Astrocyte of the cerebellum (primary cell): ENCODE measurements around the gene SMIM31.
A peak's percentile ranks its signal among the peaks of the same experiment; 100 is the strongest.

ENCODE experiments used
- DNase-seq: peaks from one replicate; pipeline ENCODE4 v3.0.0-alpha.2; 2011; ENCODE audit warnings: low read depth
- H3K4me3 ChIP-seq: 2 replicates; pipeline ENCODE4 v1.5.1; 2011; ENCODE audit warnings: mild to moderate bottlenecking, low read depth, low read length, moderate library complexity
- CTCF ChIP-seq: IDR thresholded peaks from 2 replicates; pipeline ENCODE4 v1.5.1; 2012; ENCODE audit warnings: low read length, low read depth, moderate library complexity, mild to moderate bottlenecking; ENCODE audit errors: missing control alignments
- in situ Hi-C: cut with HindIII; loops from 2 replicates; pipeline ENCODE4 v1.10.0; 2017; ENCODE audit warnings: low sequenced_read_pairs

SMIM31 gene

DNA sequence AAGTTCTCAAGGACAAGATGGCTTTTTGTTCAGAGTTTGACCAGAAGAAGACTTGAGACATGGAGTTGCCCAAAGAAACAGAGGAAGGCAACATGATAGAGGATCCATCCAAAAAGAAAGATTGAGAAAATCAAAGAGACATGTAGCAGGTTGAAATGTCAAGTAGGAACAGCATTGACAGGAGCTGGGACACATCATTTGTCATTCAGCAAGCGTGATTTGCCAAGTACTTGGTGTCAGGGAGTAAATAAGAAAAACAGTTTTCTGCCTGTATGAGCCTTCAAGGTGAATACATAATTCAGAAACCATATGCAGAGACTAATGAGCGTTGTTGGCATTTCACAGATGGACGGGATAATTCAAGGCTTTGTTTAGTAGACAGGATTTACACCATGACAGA lies 11.2 kb downstream of the SMIM31 start:
- no peak for TF ChIP-seq CTCF
- H3K4me3 ChIP-seq = no peak overlapping the region
- no peak for DNase-seq
- in situ Hi-C loops = no loop called here

DNA sequence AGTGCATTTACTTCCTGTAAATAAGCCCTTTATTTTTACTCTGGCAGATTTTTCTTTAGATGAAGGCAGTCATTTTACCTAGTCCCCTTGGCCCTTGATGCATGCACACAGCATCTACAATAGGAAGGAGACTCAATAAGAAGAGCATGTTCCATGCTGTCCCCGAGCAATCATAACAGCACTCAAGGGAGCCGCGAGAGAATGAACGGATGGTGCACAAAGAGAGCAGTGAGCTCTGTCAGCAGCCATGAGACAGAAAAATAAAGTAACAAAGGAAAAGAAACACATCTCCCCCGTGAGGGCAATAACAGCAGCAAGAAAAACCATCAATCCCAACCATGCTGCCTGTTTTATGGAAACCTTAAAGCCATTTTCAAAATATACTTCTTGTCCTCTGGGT lies 11.9 kb downstream of the SMIM31 start:
- in situ Hi-C loops = no loop called here
- no peak overlapping the region for H3K4me3 ChIP-seq
- TF ChIP-seq CTCF = no peak
- no peak for DNase-seq

DNA sequence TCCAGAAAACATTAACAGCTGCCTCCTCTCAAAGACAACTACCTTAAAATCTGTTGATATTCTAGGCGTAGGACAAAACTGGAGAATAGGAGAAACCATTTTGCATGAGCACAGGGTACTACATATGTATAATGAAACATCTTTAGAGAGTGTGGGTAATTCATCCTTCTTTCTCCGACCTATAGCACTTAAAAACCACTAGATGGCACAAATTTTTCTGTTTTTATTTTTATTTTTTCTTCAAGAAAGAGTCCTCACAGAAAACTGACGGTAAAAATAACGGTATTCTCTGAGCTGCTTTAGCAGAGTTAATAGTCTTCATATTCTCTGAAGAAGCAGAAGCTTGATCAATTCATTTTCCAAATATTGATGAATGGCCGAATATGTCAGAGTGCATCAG lies 14.6 kb downstream of the SMIM31 start:
- H3K4me3 ChIP-seq = no peak overlapping the region
- in situ Hi-C loops = no loop called here
- peak; percentile 33 for TF ChIP-seq CTCF
- no peak for DNase-seq

GRCh38 chr4:164770010-164770724 lies 16.2 kb downstream of the SMIM31 start:
- TF ChIP-seq CTCF = no peak
- no peak overlapping the region for H3K4me3 ChIP-seq
- no peak for DNase-seq
- in situ Hi-C loops = no loop called here

DNA sequence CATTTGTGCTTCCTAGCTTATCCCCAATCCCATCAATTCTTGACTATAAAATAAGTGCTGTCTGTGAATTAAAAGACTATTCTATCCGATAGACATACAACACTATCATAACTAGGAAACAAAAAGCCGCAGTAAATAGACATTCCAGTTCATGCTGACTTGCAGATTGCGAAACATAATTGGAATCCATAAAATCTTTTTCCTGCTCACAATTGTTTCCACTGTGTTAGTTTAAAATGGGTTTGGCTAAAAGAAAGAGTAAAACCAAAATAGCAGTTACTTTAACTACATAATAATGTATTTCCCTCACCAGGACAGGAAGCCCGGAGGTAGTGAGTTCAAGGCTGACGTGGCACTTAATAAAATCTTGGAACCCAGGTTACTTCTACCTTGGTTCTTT lies 17.2 kb downstream of the SMIM31 start:
- no peak overlapping the region for H3K4me3 ChIP-seq
- no peak for DNase-seq
- in situ Hi-C loops = no loop called here
- TF ChIP-seq CTCF = no peak

- DNase-seq = no peak
- no peak for TF ChIP-seq CTCF
- no peak overlapping the region for H3K4me3 ChIP-seq
- in situ Hi-C loops = no loop called here
These were observed 18.1 kb downstream of the SMIM31 start for GRCh38 chr4:164772076-164772475.

DNA sequence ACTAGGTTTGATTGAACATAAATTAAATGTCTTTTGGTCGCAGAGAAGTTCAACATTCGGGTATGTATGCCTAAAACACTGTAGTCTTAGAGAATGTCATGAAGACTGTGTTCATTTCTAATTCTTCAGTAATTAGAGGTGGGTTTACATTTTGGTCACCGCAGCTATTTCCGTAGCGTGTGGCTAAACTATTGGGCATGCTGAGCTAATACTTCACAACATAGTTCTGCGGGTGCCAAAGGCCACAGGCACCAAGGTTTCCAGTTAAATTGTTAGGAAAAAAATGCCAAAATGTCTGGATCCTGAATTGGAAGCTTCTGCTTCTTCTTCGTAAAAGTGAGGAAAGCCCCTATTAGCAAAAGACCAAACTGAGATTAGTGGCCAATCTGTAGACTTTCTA lies 25.1 kb downstream of the SMIM31 start:
- in situ Hi-C loops = no loop called here
- no peak overlapping the region for H3K4me3 ChIP-seq
- DNase-seq = no peak
- no peak for TF ChIP-seq CTCF
